ENCODE measurements around the gene USP7. TPM values are rescaled to one million over a fixed set of nuclear protein-coding genes. Genes with fewer than 3 reads are reported as not detected.

Gene USP7
- total RNA-seq, 1 experiment from 2014 or later = 228 TPM

- POLR2A ChIA-PET (ENCODE audit: low non-redundant PET) = no interaction called here
- DNase-seq (ENCODE audit: low spot score) = no peak
- CTCF ChIA-PET = no interaction called here
- no peaks in the 10 kb centered on the region for H3K27me3 ChIP-seq (replicated peaks; ENCODE audit: insufficient read depth, low read depth, low read length, poor library complexity)
- intact Hi-C loops (cut with micrococcal nuclease; ENCODE audit: unreplicated experiment) = no loop called here
- H3K4me1 ChIP-seq (ENCODE audit: insufficient read depth, low read length, poor library complexity, severe bottlenecking) = no peaks in the 10 kb centered on the region
- no peaks in the 10 kb centered on the region for H3K36me3 ChIP-seq (ENCODE audit: insufficient read depth, low read length, poor library complexity, severe bottlenecking)
- BruUV-seq (replicated peaks) = no TSS peak
- H3K4me3 ChIP-seq (ENCODE audit: low read depth, low read length, poor library complexity, severe bottlenecking) = no peak overlapping the region
- TF ChIP-seq EZH2 (IDR thresholded peaks at IDR 0.05; ENCODE audit: borderline replicate concordance, low read depth, low read length, poor library complexity, severe bottlenecking) (no peak), CTCF (conservative IDR thresholded peaks at IDR 0.05; ENCODE audit: low read depth, low read length) (no peak)
- H3K27ac ChIP-seq (ENCODE audit: low read depth, low read length, poor library complexity, severe bottlenecking) = no peak overlapping the region
- H3K9me3 ChIP-seq (ENCODE audit: low read depth, low read length, poor library complexity, severe bottlenecking) = no peaks in the 10 kb centered on the region
These were observed 40.5 kb upstream of the USP7 start for GRCh38 chr16:9004183-9004582.

DNA sequence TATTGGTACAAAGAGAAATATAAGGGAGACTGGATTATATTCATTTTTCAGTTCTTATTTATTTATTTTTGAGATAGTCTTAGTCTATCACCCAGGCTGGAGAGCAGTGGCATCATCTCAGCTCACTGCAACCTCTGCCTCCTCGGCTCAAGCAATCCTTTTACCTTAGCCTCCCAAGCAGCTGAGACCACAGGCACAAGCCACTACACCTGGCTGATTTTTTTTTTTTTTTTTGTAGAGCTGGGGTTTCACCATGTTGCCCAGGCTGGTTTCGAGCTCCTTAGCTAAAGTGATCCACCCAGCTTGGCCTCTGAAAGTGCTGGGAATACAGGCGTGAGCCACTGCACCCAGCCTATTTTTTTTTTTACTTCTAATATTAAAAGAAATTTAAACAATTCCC is 40.1 kb upstream of the USP7 start:
- intact Hi-C loops (cut with micrococcal nuclease; ENCODE audit: unreplicated experiment) = no loop called here
- ChIA-PET CTCF (no interaction called here), POLR2A (ENCODE audit: low non-redundant PET) (interaction anchor here (0.7 kb wide), 1 partner anchor 9 kb away, joined by 4 read pairs; no protein-coding TSS in a partner anchor)
- Histone ChIP-seq H3K9me3 (ENCODE audit: low read depth, low read length, poor library complexity, severe bottlenecking) (no peaks in the 10 kb centered on the region), H3K4me1 (ENCODE audit: insufficient read depth, low read length, poor library complexity, severe bottlenecking) (no peaks in the 10 kb centered on the region), H3K27me3 (replicated peaks; ENCODE audit: insufficient read depth, low read depth, low read length, poor library complexity) (no peaks in the 10 kb centered on the region), H3K36me3 (ENCODE audit: insufficient read depth, low read length, poor library complexity, severe bottlenecking) (no peaks in the 10 kb centered on the region), H3K27ac (ENCODE audit: low read depth, low read length, poor library complexity, severe bottlenecking) (no peak overlapping the region), H3K4me3 (ENCODE audit: low read depth, low read length, poor library complexity, severe bottlenecking) (no peak overlapping the region)
- DNase-seq (ENCODE audit: low spot score) = no peak
- no peak for TF ChIP-seq CTCF (conservative IDR thresholded peaks at IDR 0.05; ENCODE audit: low read depth, low read length)
- no peak for TF ChIP-seq EZH2 (IDR thresholded peaks at IDR 0.05; ENCODE audit: borderline replicate concordance, low read depth, low read length, poor library complexity, severe bottlenecking)
- no TSS peak for BruUV-seq (replicated peaks)

GRCh38 chr16:9003322-9003721 is 39.6 kb upstream of the USP7 start:
- POLR2A ChIA-PET (ENCODE audit: low non-redundant PET) = interaction anchor here (0.7 kb wide), 1 partner anchor 9 kb away, joined by 4 read pairs; no protein-coding TSS in a partner anchor
- no peak overlapping the region for H3K4me3 ChIP-seq (ENCODE audit: low read depth, low read length, poor library complexity, severe bottlenecking)

More at GRCh38 chr16:9003322-9003721, 39.6 kb upstream of the USP7 start:
- no peak for TF ChIP-seq CTCF (conservative IDR thresholded peaks at IDR 0.05; ENCODE audit: low read depth, low read length)
- no peak for TF ChIP-seq EZH2 (IDR thresholded peaks at IDR 0.05; ENCODE audit: borderline replicate concordance, low read depth, low read length, poor library complexity, severe bottlenecking)
- H3K4me1 ChIP-seq (ENCODE audit: insufficient read depth, low read length, poor library complexity, severe bottlenecking) = no peaks in the 10 kb centered on the region
- DNase-seq (ENCODE audit: low spot score) = no peak
- H3K36me3 ChIP-seq (ENCODE audit: insufficient read depth, low read length, poor library complexity, severe bottlenecking) = no peaks in the 10 kb centered on the region
- intact Hi-C loops (cut with micrococcal nuclease; ENCODE audit: unreplicated experiment) = no loop called here
- no peak overlapping the region for H3K27ac ChIP-seq (ENCODE audit: low read depth, low read length, poor library complexity, severe bottlenecking)
- BruUV-seq (replicated peaks) = no TSS peak
- no peaks in the 10 kb centered on the region for H3K27me3 ChIP-seq (replicated peaks; ENCODE audit: insufficient read depth, low read depth, low read length, poor library complexity)
- CTCF ChIA-PET = no interaction called here
- no peaks in the 10 kb centered on the region for H3K9me3 ChIP-seq (ENCODE audit: low read depth, low read length, poor library complexity, severe bottlenecking)
